ENCODE results near the gene UBE2N.
"Not testable (repeated sequence)": the region's sequence is repeated elsewhere in the genome, so short reads cannot be mapped to it uniquely, and the experiment has no call there.

UBE2N gene

DNA sequence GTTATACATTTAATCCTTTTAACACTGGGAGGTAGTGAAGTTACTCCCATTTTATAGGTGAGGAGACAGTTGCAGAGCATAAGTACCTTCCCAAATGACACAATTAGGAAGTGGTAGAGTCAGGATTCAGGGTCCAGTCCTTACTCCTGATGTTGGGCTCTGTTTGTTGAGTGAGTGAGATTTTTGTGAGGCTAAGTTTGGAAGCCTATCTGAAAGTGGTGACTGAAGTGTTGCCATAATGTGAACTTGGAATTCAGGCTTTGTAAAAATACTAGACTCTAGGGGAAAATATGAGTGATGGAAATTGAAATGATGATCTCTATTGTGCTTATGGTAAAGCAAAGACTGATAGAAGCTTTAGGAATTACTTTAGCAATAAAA, 61.8 kb downstream of the UBE2N start:
- peak overlapping the region; percentile 98 for H3K4me2 ChIP-seq (ENCODE audit: low read length)
- peaks cover 12% of the 10 kb centered on the region for H3K4me1 ChIP-seq
- TF ChIP-seq, protein P1, sequence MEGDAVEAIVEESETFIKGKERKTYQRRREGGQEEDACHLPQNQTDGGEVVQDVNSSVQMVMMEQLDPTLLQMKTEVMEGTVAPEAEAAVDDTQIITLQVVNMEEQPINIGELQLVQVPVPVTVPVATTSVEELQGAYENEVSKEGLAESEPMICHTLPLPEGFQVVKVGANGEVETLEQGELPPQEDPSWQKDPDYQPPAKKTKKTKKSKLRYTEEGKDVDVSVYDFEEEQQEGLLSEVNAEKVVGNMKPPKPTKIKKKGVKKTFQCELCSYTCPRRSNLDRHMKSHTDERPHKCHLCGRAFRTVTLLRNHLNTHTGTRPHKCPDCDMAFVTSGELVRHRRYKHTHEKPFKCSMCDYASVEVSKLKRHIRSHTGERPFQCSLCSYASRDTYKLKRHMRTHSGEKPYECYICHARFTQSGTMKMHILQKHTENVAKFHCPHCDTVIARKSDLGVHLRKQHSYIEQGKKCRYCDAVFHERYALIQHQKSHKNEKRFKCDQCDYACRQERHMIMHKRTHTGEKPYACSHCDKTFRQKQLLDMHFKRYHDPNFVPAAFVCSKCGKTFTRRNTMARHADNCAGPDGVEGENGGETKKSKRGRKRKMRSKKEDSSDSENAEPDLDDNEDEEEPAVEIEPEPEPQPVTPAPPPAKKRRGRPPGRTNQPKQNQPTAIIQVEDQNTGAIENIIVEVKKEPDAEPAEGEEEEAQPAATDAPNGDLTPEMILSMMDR (IDR thresholded peaks at IDR 0.05) = no peak
- peak overlapping the region; percentile 98 for H3K4me3 ChIP-seq (ENCODE audit: low read depth, low read length)
- no peaks in the 10 kb centered on the region for H3K36me3 ChIP-seq (ENCODE audit: control insufficient read depth, insufficient read depth, low read length)
- no peaks in the 10 kb centered on the region for H3K9me3 ChIP-seq (ENCODE audit: control insufficient read depth, low read length)
- H3K27ac ChIP-seq = peak overlapping the region; percentile 98
- H3K27me3 ChIP-seq (ENCODE audit: control insufficient read depth, insufficient read depth, low read length) = no peaks in the 10 kb centered on the region
- H2AFZ ChIP-seq = peak overlapping the region; percentile 92
- no peak overlapping the region for H3K9ac ChIP-seq
- H3K79me2 ChIP-seq = peaks cover 40% of the 10 kb centered on the region

DNA sequence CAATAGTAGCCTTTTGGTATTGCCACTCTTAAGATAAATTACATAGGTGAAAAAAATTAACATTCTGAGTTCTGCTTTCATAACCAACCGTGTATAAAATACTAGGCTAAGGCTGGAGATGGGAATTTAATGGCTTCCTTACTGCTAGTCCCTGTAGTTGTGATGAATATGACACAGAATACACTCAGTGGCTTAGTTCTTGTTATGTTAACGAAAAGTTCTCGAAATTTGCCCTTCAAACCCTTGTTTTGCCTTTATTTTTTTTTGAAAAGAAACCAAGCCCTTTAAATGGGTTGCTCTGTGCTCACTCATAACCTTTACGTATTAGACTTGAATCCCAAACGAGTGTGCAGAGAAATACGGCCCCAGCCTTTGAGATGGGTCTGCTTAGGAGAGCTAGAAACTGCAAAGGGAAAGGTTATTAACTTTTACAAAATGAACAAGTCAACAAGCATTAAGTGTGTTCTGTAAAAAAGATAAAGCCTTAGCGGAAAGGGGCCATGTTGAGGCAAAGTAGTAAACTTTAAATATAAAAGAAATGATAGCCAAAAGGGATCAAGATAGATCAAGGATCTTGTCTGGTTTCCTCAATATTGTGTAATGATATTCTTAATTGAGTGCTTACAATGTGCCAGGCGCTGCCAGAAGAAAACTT, 62.3 kb downstream of the UBE2N start:
- TF ChIP-seq, protein P1 (IDR thresholded peaks at IDR 0.05) = no peak
- Histone ChIP-seq H3K4me2 (ENCODE audit: low read length) (peak overlapping the region; percentile 98), H3K36me3 (ENCODE audit: control insufficient read depth, insufficient read depth, low read length) (no peaks in the 10 kb centered on the region), H3K27me3 (ENCODE audit: control insufficient read depth, insufficient read depth, low read length) (no peaks in the 10 kb centered on the region), H3K27ac (peak overlapping the region; percentile 98), H2AFZ (peak overlapping the region; percentile 92), H3K4me3 (ENCODE audit: low read depth, low read length) (peak overlapping the region; percentile 98), H3K9me3 (ENCODE audit: control insufficient read depth, low read length) (no peaks in the 10 kb centered on the region), H3K79me2 (peaks cover 35% of the 10 kb centered on the region), H3K4me1 (peaks cover 10% of the 10 kb centered on the region), H3K9ac (peak overlapping the region; percentile 93)

DNA sequence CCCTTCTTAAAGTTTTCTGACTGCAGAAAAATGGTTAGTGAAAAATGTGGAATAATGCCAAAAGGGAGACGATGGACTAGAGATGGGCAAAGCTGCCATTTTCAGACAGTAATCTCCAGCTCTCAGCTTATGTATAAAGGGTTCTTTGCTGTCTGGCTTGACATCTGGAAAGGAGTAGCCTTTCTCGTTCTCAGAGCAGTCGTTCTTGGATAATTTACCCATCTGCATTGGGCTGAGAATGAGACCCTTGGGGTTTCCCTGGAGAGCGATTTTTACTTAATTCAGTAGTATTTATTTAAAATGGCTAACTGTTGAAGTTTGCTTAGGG, 62.8 kb downstream of the UBE2N start:
- Histone ChIP-seq H3K27me3 (ENCODE audit: control insufficient read depth, insufficient read depth, low read length) (no peaks in the 10 kb centered on the region), H3K79me2 (peaks cover 32% of the 10 kb centered on the region), H3K9ac (peak overlapping the region; percentile 93), H3K4me3 (ENCODE audit: low read depth, low read length) (peak overlapping the region; percentile 98), H3K4me1 (peaks cover 12% of the 10 kb centered on the region), H3K4me2 (ENCODE audit: low read length) (peak overlapping the region; percentile 98), H3K27ac (peak overlapping the region; percentile 98), H3K36me3 (ENCODE audit: control insufficient read depth, insufficient read depth, low read length) (no peaks in the 10 kb centered on the region), H3K9me3 (ENCODE audit: control insufficient read depth, low read length) (no peaks in the 10 kb centered on the region), H2AFZ (peak overlapping the region; percentile 92)
- TF ChIP-seq, protein P1 (IDR thresholded peaks at IDR 0.05) = no peak

DNA sequence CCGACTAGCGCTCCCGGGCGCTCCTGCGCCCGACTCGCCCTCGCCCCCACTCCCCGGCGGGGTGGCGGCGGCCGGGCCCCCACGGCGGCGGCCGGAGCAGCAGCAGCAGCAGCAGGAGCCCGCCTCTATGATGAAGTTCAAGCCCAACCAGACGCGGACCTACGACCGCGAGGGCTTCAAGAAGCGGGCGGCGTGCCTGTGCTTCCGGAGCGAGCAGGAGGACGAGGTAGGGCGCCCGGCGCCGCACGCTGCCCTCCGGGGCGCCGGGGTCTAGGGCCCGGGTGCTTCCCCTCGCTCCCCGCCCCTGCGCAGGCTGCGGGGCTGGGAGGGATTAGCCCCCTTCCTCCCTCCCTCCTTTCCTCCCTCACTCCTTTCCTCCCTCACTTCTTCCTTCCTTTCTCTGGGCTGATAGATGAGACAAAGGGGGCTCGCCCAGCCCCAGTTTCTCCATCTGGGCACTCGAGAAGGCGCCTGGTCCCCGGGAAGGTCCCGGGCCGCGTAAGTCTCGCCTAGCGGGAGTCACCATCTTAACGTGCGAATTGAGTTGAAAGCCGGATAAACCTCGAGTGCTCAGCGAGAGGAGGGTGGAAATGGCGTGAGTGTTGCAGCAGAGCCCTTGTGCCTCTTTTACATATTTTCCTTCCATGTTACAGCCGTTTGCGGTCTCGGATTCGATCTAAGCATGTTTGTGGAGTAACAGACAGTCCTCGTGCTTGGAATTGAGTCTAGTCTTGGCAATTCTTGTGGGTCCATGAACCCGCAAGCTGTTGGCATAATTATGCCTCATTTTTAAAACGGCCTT, 63.4 kb downstream of the UBE2N start:
- H3K4me1 ChIP-seq; H3K9me3 ChIP-seq (ENCODE audit: control insufficient read depth, low read length); H3K36me3 ChIP-seq (ENCODE audit: control insufficient read depth, insufficient read depth, low read length); H3K27me3 ChIP-seq (ENCODE audit: control insufficient read depth, insufficient read depth, low read length): not testable (repeated sequence)
- H3K4me3 ChIP-seq (ENCODE audit: low read depth, low read length) = peak overlapping the region; percentile 98
- H2AFZ ChIP-seq = peak overlapping the region; percentile 92
- H3K27ac ChIP-seq = peak overlapping the region; percentile 98
- H3K9ac ChIP-seq = peak overlapping the region; percentile 93
- peaks cover 26% of the 10 kb centered on the region for H3K79me2 ChIP-seq
- H3K4me2 ChIP-seq (ENCODE audit: low read length) = peak overlapping the region; percentile 98

DNA sequence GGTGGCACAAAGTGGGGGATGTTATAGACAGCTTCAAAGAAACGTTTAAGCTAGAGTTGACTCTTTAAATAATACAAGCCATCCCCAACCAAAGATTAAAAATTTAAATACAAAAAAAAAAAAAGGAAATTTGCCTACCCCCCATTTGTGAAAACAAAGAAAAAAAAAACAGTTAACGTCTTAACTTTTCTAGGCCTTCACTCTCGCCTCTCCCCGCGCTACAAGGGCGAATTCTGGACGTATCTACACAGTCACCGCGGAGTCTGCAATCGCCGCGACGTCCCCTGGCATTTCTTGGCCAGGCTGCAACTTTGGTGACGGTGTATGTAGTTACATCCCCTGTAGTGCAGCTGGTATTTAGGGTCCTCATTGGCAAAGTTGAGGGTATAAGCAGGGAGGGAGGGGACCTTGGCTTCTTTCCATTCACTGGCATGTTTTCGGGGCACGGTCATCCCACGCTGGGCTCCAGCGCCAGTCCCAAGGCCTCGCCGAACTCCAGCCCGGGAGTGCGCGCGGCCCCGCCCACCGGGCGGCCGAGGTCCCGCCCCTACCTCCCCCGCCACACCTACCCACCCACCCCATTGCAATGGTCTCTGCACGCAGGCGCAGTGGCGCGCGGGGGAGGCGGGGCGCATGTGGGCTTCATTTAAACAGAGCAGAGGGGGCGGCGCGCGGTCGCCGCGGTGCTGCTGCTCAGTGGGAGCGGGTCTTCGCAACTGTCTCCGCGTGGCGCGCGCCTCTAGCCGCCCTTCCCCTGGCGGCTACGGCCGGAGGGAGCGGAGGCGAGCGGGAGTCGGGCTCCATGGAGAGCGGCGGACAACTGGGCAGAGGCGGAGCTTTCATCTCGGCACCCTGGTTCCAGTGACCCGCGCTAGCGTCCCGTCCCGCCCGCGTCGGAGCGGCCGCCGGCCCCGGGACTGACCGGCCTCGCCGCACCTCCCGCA, 64.2 kb downstream of the UBE2N start, which contains the start of gene NUDT4:
TSS of gene NUDT4 (plus strand) at position 674 of the 944 bp plus-strand sequence. CDS start 398 bp downstream, outside the sequence.
- TF ChIP-seq, protein P1 (IDR thresholded peaks at IDR 0.05) = no peak

More for the DNA sequence above, 64.2 kb downstream of the UBE2N start, which contains the start of gene NUDT4:
- Histone ChIP-seq H3K4me3 (ENCODE audit: low read depth, low read length) (peak within 1 kb of the TSS; percentile 98), H3K4me1 (peaks cover 8% of the 10 kb centered on the region), H3K36me3 (ENCODE audit: control insufficient read depth, insufficient read depth, low read length) (no peaks in the 10 kb centered on the region), H3K27me3 (ENCODE audit: control insufficient read depth, insufficient read depth, low read length) (no peaks in the 10 kb centered on the region), H3K79me2 (peaks cover 18% of the 10 kb centered on the region), H3K9ac (peak within 1 kb of the TSS; percentile 93), H2AFZ (peak within 1 kb of the TSS; percentile 92), H3K27ac (peak within 1 kb of the TSS; percentile 98), H3K9me3 (ENCODE audit: control insufficient read depth, low read length) (no peaks in the 10 kb centered on the region), H3K4me2 (ENCODE audit: low read length) (peak within 1 kb of the TSS; percentile 98)
